HG03066 (cell line): ENCODE results near the gene CROCC.

Experiments used
- ATAC-seq: cut with Tn5 transposase; IDR thresholded peaks from one replicate; pipeline ENCODE4 v1.9.1; 2021; ENCODE audit warnings: low read depth; ENCODE audit not compliant: unreplicated experiment

CROCC gene

GRCh38 chr1:16965486-16966067 is 43.8 kb downstream of the CROCC start:
- no peak for ATAC-seq

DNA sequence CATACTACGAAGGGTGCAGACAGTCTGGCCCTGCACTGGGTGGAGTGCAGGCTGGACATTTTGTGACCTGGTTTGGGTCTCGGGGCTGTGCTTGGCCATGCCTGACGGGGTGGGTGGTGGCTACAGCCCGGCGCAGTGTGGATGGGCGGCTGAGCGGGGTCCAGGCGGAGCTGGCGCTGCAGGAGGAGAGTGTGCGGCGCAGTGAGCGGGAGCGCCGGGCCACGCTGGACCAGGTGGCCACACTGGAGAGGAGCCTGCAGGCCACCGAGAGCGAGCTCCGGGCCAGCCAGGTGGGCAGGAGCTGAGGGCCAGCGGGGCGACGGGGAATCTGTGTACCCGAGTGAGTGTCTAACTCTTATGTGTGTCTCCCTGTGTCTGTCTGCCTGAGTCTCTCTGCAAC is 44.6 kb downstream of the CROCC start:
- no peak for ATAC-seq

GRCh38 chr1:16967095-16967575 is 45.4 kb downstream of the CROCC start:
- no peak for ATAC-seq

- no peak for ATAC-seq
Observed at GRCh38 chr1:16967962-16968361, 46.2 kb downstream of the CROCC start.

DNA sequence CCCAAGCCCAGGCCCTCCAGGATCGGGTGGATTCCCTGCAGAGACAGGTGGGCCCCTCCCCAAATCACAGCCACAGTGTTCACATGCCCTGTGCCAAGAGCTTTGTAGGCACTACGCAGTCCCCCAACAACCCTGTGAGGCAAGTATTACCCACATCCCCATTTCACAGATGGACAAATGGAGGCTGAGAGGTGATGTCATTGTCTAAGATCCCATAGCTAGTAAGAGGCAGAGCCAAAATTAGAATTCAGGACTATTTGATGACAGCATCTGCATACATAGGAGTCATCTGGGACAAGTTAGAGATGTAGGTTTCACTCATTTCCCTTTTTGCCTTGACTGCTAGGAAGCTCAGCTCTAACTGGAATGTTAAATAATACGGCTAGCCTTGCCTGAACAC is 46.6 kb downstream of the CROCC start:
- no peak for ATAC-seq

GRCh38 chr1:16969057-16969611 is 47.4 kb downstream of the CROCC start:
- no peak for ATAC-seq

GRCh38 chr1:16969651-16970050 is 47.9 kb downstream of the CROCC start:
- no peak for ATAC-seq

DNA sequence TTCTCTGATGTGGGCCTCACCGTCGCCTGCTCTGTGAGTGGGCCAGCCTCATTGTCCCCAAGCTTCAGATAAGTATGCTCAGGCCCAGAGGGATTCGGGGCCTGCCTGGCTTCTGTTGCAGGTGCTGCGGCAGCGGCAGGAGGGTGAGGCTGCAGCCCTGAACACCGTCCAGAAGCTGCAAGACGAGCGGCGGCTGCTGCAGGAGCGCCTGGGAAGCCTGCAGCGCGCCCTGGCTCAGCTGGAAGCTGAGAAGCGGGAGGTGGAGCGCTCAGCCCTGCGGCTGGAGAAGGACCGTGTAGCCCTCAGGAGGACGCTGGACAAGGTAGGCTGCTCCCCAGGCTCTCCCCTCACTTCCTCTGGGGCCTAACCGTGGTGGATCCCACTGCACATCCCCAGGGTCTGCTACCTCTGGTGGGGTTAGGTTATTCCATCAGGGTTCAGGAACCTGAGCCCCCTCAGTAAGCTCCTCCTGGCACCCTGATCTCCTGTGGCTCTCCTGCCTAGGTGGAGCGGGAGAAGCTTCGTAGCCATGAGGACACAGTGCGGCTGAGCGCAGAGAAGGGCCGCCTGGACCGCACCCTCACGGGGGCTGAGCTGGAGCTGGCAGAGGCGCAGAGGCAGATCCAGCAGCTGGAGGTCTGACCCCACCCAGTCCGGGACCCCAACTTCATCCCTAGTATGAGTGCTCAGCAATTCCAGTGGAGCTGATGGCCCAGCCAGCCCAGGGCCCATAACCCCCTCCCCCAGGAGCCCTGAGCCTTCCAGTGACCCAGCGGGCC is 48.6 kb downstream of the CROCC start:
- ATAC-seq: no peak

DNA sequence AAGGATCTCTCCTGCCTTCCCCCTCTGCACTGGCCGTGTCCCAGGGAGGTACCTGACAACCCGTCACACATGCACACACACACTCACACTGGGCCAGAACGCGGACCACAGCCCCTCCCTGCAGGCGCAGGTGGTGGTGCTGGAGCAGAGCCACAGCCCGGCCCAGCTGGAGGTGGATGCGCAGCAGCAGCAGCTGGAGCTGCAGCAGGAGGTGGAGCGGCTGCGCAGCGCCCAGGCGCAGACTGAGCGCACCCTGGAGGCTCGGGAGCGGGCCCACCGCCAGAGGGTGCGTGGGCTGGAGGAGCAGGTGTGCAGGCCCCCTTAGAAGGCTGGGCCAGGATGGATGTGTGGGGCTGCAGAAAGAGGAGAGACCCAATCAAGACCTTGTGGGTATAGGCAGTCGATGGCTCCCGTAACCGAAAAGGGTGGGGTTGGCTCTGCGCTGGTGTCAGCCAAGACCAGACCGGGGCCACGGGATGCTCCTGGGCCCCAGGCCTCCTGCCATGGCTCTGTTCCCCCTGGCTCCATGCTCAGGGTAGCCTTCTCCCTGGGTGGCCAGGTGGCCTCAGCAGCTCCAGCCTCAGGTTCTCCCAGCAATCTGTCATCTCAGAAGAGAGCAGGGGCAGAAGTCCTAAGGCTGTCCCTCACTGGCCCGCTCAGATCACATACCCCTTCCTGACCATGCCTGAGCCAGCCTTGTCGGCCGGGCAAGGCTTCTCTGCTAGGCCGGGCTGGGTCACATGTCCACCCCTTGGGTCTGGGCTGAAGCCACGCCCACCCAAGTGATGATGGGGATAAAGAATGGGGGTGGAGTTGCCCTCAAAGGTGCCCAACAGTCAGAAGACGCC is 49.8 kb downstream of the CROCC start:
- ATAC-seq: no peak

GRCh38 chr1:16972189-16972895 is 50.6 kb downstream of the CROCC start:
- ATAC-seq: no peak

DNA sequence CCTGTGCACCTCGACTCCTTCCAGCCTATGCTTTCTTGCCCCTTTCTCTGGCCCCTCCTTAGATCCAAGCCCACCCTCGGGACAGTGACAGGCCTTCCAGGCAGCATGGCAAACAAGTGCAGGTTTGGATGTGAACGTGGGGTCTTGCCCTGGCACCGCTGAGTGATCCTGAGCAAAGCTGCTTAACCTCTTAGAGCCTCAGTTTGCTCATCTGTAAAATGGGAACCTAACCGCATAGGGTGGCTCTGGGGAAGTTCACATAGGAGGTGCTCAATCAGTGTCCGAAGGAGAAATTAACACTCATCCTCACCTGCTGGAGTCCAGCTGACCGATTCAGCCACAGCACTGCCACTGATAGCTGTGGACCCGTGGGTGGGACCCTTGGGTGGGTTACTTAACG is 51.5 kb downstream of the CROCC start:
- ATAC-seq: no peak

GRCh38 chr1:16975211-16975610 is 53.5 kb downstream of the CROCC start:
- ATAC-seq: no peak

- ATAC-seq: no peak
Observed at GRCh38 chr1:16975838-16976237, 54.1 kb downstream of the CROCC start.

GRCh38 chr1:16976966-16977365 is 55.2 kb downstream of the CROCC start:
- ATAC-seq: no peak

DNA sequence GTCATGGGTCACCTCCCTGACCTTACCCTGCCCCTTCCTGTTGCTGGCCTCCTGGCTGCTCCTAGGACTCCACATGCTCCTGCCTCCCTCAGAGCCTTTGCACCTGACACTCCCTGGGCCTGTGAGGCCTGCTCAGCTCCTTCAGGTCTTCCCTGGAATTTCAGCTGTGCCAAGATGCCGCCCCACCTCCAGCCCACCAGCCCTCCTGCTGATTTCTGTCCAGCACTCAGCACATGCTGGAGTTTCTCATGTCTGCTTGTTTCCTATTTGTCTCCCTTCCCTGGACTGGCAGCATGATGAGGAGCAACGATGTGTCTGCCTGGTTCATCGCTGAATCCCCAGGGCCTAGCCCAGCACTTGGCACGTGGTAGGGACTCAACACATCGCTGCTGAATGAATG is 55.6 kb downstream of the CROCC start:
- no peak for ATAC-seq

DNA sequence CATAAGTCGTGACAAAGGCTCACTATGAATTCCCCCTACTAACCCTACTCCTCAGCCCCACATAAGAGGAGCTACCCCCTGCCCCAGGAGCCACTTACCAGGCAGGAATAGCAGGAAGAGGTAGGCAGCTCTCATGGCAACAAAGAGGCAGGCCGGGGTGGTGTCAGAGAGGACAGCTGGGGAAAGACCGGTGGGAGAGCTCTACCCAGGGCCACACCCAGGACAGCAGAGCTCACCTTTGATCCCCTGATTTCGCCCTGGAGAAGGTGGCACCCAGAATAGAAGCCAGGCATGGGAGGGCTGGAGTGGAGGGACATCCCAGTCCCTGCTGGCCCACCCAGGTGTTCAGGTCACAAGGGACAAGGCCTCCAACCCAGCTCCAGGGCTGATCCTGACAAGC is 56.4 kb downstream of the CROCC start:
- ATAC-seq: no peak

- ATAC-seq: no peak
Observed at GRCh38 chr1:16978567-16979474, 57.1 kb downstream of the CROCC start.

GRCh38 chr1:16979475-16980327 is 58.0 kb downstream of the CROCC start:
- ATAC-seq: no peak
